HepG2 (cell line): ENCODE data around the gene DNAJA3. TPM values are rescaled to one million over a fixed set of nuclear protein-coding genes. Genes with fewer than 3 reads are reported as not detected.

Source experiments
- BATF2 ChIP-seq: sonication (generic); formaldehyde crosslinking; IDR thresholded peaks from 2 replicates; pipeline ENCODE4 v1.8.0; 2022; ENCODE audit warnings: mild to moderate bottlenecking, missing genetic modification reagents, moderate library complexity
- BRCA1 ChIP-seq: sonication (generic); formaldehyde crosslinking; IDR thresholded peaks from 2 replicates; pipeline ENCODE4 v1.4.0; 2020; ENCODE audit warnings: missing genetic modification reagents
- DDIT3 ChIP-seq: sonication (generic); formaldehyde crosslinking; IDR thresholded peaks from 2 replicates; pipeline ENCODE4 v1.4.0; 2020; ENCODE audit warnings: mild to moderate bottlenecking, missing genetic modification reagents
- HINFP ChIP-seq: sonication (generic); formaldehyde crosslinking; IDR thresholded peaks from 2 replicates; pipeline ENCODE4 v1.4.0; 2020; ENCODE audit warnings: low read depth, mild to moderate bottlenecking, missing genetic modification reagents
- HOXA9 ChIP-seq: sonication (generic); formaldehyde crosslinking; IDR thresholded peaks from 2 replicates; pipeline ENCODE4 v1.8.1; 2022; ENCODE audit warnings: missing genetic modification reagents, mild to moderate bottlenecking, moderate library complexity, borderline replicate concordance
- IRF9 ChIP-seq: sonication (generic); formaldehyde crosslinking; IDR thresholded peaks from 2 replicates; pipeline ENCODE4 v1.8.0; 2022; ENCODE audit warnings: missing genetic modification reagents, mild to moderate bottlenecking, borderline replicate concordance
- MYC ChIP-seq: sonication (generic); formaldehyde crosslinking; IDR thresholded peaks from 2 replicates; pipeline ENCODE4 v1.9.0; 2021; ENCODE audit warnings: missing genetic modification reagents, borderline replicate concordance
- RAD21 ChIP-seq: fragments of 450-650 bp; formaldehyde crosslinking; IDR thresholded peaks from 2 replicates; pipeline ENCODE4 v1.5.0; 2020; ENCODE audit warnings: mild to moderate bottlenecking
- RERE ChIP-seq: IDR thresholded peaks from 2 replicates; pipeline ENCODE4 v1.6.1; 2016; ENCODE audit warnings: low read depth, missing genetic modification reagents, missing compliant biosample characterization
- SAFB2 ChIP-seq: sonication (generic); formaldehyde crosslinking; IDR thresholded peaks from 2 replicates; pipeline ENCODE4 v1.5.1; 2020; ENCODE audit warnings: missing genetic modification reagents, low read depth, mild to moderate bottlenecking, borderline replicate concordance
- SRF ChIP-seq: IDR thresholded peaks from 2 replicates; pipeline ENCODE4 v1.6.1; 2011; ENCODE audit warnings: mild to moderate bottlenecking, low read depth, low read length, moderate library complexity
- ZFP91 ChIP-seq: sonication (generic); formaldehyde crosslinking; IDR thresholded peaks from 2 replicates; pipeline ENCODE4 v1.9.0; 2022; ENCODE audit warnings: missing genetic modification reagents, mild to moderate bottlenecking, borderline replicate concordance
- ZNF263 ChIP-seq: sonication (generic); formaldehyde crosslinking; IDR thresholded peaks from 2 replicates; pipeline ENCODE4 v1.4.0; 2020; ENCODE audit warnings: missing genetic modification reagents
- polyA plus RNA-seq, 8 experiments: library from polyadenylated mRNA; depleted of rRNA in 3 of 8; stranded (reverse) in 7 of 8; unstranded in 1 of 8; fragments of >200 nt; fragmentation: Illumina TruSeq in 4 of 8; extraction: Trizol in 4 of 8; gene quantifications; 2 replicates each; pipeline versions ENCODE4 v1.2.1 to v1.2.3, GENCODE V29; 2011 to 2016; ENCODE audit warnings: low read depth in 4 of 8, missing spikeins in 1 of 8, mixed read lengths in 1 of 8; ENCODE audit not compliant: insufficient read depth in 1 of 8
- total RNA-seq, 5 experiments: library from RNA; depleted of rRNA; stranded (reverse); fragments of >200 nt; fragmentation: Illumina TruSeq; extraction: Trizol; gene quantifications; 2 replicates each; pipeline ENCODE4 v1.2.3, GENCODE V29; 2016; ENCODE audit warnings: low read depth in 1 of 5

DNAJA3 gene
- total and polyA plus RNA-seq, 2 of the 13 experiments (the other 11 are each of a cell fraction or from before 2014, with no cell fraction given): 77.0 to 83.3 TPM

- TF ChIP-seq HINFP (CRISPR knock-in tag): no peak; the same call in 1 of the 2 replicates
- 0 out of 2 replicates have a peak, but pooled peaks have one; percentile 48 for TF ChIP-seq IRF9 (CRISPR knock-in tag)
- no peak for TF ChIP-seq ZNF263 (CRISPR knock-in tag)
- TF ChIP-seq BRCA1 (CRISPR knock-in tag): no peak
- TF ChIP-seq HOXA9 (CRISPR knock-in tag): no peak
- TF ChIP-seq SRF: no peak
- no peak for TF ChIP-seq BATF2 (CRISPR knock-in tag)
- TF ChIP-seq MYC: no peak; the same call in 1 of the 2 replicates
- TF ChIP-seq DDIT3 (CRISPR knock-in tag): no peak
- no peak for TF ChIP-seq RERE (CRISPR knock-in tag)
- TF ChIP-seq SAFB2 (CRISPR knock-in tag): peak; percentile 77; the same call in 1 of the 2 replicates
- peak; percentile 68; the same call in 1 of the 2 replicates for TF ChIP-seq ZFP91
- no peak for TF ChIP-seq RAD21 (CRISPR knock-in tag)
Observed at GRCh38 chr16:4416200-4417032, 9.3 kb upstream of the DNAJA3 start, which contains the start of gene CORO7 (continued).
